HG02970 (cell line): Measurements from ENCODE around the gene LSS.
"Not testable (repeated sequence)": the region's sequence is repeated elsewhere in the genome, so short reads cannot be mapped to it uniquely, and the experiment has no call there.

Experiments
- ATAC-seq: cut with Tn5 transposase; IDR thresholded peaks from one replicate; pipeline ENCODE4 v1.9.1; 2021; ENCODE audit warnings: mild to moderate bottlenecking, moderate library complexity, moderate number of reproducible peaks; ENCODE audit not compliant: unreplicated experiment, low FRiP score

The LSS gene

DNA sequence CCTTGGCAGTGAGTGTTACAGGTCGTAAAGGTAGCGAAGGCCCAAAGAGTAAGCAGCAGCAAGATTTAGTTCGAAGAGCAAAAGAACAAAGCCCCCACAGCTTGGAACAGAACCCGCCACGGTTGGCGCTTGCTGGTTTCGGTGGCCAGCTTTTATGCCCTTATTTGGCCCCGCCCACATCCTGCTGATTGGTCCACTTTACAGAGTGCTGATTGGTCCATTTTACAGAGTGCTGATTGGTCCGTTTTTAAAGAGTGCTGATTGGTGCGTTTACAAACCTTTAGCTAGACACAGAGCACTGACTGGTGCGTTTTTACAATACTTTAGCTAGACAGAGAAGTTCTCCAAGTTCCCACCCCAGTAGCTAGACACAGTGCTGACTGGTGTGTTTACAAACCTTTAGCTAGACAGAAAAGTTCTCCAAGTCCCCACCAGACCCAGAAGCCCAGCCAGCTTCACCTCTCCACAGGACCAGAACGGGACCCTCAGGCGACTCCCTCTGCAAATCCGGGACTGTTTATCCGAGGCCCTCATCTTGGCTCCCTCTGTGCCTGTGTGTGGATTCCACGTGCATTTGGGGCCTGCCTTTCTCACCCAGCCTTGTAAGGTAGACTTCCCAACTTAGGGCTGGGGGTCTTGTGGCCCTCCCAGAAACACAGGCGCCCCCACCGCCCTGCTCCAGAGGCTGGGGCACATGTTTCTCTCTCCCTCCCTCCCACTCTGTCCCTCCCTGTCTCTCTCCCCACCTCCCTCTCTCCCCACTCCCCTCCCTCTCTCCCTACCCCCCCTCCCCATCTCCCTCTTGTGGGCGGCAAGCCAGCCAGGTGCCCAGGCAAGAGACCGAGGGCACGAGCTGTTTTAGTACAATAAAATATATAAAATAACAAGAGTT lies 85.7 kb downstream of the LSS start:
- ATAC-seq = no peak

DNA sequence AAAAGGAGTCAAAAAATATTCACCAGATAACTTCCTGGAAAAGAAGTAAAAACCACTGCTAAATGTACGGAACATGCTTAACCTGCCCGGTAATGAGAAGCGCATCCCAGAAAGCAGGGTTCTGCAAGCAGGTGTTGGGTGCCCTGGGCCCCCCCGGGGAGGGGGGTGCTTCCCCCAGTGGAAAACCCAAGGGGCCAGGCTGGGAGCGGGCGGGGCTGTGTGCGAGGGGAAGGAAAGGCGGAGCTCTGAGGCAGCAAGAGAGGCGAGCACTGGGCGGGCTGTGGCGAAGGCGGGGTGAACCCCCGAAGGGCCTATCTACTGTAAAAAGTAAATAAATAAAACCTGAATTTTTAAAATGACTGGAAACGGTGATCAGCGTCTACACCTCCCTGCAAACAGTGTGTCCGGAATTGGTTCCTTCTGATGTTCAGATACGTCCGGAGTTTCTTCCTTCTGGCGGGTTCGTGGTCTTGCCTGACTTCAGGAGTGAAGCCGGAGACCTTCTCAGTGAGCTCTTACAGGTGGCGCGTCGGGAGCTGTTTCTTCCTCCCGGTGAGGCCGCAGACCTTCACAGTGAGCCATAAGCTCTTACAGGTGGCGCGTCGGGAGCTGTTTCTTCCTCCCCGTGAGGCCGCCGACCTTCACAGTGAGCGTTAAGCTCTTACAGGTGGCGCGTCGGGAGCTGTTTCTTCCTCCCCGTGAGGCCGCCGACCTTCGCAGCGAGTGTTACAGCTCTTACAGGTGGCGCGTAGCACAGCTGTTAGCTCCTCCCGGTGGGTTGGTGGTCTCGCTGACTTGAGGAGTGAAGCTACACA lies 86.6 kb downstream of the LSS start:
- no peak for ATAC-seq

DNA sequence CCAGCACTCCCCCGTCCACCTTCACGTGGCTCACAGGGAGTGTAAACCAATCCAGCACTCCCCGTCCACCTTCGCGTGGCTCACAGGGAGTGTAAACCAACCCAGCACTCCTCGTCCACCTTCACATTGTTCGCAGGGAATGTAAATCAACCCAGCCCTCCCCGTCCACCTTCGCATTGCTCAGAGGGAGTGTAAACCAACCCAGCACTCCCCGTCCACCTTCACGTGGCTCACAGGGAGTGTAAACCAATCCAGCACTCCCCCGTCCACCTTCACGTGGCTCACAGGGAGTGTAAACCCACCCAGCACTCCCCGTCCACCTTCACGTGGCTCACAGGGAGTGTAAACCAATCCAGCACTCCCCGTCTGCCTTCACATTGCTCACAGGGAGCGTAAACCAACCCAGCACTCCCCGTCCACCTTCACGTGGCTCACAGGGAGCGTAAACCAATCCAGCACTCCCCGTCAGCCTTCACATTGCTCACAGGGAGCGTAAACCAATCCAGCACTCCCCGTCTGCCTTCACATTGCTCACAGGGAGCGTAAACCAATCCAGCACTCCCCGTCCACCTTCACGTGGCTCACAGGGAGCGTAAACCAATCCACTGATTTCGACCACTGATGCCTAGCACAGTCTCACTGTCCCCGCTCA lies 88.1 kb downstream of the LSS start:
- not testable (repeated sequence) for ATAC-seq

DNA sequence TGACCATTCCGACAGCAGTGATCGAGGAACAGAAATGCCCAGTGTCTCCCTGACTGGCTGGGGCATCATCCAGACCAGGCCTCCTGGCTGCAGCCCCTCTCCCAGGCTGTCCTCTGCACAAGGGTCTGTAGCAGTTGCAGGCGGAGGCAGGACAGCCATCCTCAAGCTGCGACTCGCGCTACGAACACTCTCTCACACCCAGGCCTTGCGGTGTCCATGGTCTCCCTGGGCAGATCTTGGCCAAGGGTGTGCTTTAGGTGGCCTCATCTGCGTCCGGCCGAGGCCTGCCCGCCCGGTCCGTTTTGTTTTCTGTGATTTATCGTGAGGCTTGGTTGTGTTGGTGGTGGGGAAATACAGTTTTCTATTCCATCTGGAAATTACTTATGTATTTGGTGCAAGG lies 88.9 kb downstream of the LSS start:
- no peak for ATAC-seq

DNA sequence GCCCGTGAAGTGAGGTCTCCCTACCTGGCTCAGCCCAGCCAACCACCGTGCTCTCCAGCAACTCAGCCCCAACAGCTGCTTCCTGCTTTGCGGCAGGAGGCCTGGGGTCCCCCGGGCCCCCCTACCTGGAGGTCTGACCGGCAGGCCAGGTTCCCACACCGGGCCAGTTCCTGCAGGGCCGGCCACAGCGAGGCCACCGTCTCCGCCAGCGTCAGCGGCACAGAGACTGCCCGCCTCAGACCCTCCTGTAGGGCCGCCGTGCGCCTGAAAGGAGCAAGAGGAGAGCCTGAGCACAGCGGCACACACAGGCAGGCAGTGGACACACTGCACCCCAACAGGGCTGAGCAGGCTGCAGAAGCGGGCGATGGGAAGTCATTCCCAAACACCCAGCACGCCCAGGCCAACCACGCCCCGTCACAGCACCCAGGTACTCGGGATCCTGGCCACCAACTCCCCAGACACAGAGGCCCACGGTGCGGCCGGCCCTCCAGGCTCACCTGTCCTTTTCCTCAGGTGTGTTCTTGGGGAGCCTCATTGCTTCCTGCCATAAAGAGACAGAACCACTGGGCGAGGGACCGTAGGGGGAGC lies 90.1 kb downstream of the LSS start:
- no peak for ATAC-seq
